ENCODE results near the gene TBXAS1.

DNA sequence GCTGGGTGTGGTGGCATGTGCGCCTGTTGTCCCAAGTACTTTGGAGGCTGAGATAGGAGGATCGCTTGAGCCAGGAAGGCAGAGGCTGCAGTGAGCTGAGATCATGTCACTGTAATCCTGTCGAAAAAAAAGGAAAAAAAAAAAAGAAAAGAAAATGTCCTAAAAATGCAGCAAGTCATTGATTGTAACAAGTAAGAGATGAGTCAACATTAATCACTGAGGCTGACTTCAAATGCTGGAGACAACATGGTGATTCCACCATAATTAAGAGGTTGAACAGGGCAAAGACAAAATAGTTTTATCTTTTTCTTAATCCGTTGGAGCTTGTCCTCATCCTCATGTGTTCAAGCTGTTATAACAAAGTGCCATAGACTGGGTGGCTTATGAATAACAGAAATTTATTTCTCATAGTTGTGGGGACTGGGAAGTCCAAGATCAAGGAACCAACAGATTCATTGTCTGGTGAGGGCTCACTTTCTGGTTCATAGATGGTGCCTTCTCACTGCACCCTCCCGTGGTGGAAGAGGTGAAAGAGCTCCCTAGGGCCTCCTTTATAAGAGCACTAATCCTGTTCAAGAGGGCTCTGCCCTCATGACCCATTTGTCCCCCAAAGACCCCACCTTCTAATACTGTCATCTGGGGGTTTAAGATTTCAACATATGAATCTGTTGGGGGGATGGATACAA is 60.3 kb downstream of the TBXAS1 start:
- no peak for TF ChIP-seq ZNF114 (CRISPR knock-in tag; IDR thresholded peaks at IDR 0.05)
- no peak for TF ChIP-seq CTCF (conservative IDR thresholded peaks at IDR 0.05; ENCODE audit: low read depth in 2 of 2)
- TF ChIP-seq, protein P1, sequence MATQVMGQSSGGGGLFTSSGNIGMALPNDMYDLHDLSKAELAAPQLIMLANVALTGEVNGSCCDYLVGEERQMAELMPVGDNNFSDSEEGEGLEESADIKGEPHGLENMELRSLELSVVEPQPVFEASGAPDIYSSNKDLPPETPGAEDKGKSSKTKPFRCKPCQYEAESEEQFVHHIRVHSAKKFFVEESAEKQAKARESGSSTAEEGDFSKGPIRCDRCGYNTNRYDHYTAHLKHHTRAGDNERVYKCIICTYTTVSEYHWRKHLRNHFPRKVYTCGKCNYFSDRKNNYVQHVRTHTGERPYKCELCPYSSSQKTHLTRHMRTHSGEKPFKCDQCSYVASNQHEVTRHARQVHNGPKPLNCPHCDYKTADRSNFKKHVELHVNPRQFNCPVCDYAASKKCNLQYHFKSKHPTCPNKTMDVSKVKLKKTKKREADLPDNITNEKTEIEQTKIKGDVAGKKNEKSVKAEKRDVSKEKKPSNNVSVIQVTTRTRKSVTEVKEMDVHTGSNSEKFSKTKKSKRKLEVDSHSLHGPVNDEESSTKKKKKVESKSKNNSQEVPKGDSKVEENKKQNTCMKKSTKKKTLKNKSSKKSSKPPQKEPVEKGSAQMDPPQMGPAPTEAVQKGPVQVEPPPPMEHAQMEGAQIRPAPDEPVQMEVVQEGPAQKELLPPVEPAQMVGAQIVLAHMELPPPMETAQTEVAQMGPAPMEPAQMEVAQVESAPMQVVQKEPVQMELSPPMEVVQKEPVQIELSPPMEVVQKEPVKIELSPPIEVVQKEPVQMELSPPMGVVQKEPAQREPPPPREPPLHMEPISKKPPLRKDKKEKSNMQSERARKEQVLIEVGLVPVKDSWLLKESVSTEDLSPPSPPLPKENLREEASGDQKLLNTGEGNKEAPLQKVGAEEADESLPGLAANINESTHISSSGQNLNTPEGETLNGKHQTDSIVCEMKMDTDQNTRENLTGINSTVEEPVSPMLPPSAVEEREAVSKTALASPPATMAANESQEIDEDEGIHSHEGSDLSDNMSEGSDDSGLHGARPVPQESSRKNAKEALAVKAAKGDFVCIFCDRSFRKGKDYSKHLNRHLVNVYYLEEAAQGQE (IDR thresholded peaks at IDR 0.05; ENCODE audit: unreplicated experiment): no peak
- TF ChIP-seq, protein P2, sequence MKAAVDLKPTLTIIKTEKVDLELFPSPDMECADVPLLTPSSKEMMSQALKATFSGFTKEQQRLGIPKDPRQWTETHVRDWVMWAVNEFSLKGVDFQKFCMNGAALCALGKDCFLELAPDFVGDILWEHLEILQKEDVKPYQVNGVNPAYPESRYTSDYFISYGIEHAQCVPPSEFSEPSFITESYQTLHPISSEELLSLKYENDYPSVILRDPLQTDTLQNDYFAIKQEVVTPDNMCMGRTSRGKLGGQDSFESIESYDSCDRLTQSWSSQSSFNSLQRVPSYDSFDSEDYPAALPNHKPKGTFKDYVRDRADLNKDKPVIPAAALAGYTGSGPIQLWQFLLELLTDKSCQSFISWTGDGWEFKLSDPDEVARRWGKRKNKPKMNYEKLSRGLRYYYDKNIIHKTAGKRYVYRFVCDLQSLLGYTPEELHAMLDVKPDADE (IDR thresholded peaks at IDR 0.05): no peak
- TF ChIP-seq STAT1 (IDR thresholded peaks at IDR 0.05; ENCODE audit: unreplicated experiment): no peak
- no peak for TF ChIP-seq CREB1 (CRISPR knock-in tag; IDR thresholded peaks at IDR 0.05; ENCODE audit: low read depth)
